Measurements from ENCODE around the gene L3MBTL1. TPM values are rescaled to one million over a fixed set of nuclear protein-coding genes. Genes with fewer than 3 reads are reported as not detected.

The L3MBTL1 gene
- total RNA-seq, 1 donor from 2014 or later: 5.0 TPM

GRCh38 chr20:43590392-43591303, 83.2 kb downstream of the L3MBTL1 start, which contains the start of gene IFT52:
TSS of gene IFT52 (plus strand) at chr20:43590937. CDS start at chr20:43594699, 3,762 bp downstream.
- DNase-seq (ENCODE audit: low read depth): peak; percentile 86
- no peak for FAIRE-seq

More at GRCh38 chr20:43590392-43591303, 83.2 kb downstream of the L3MBTL1 start, which contains the start of gene IFT52:
- TF ChIP-seq CTCF (IDR thresholded peaks at IDR 0.05; ENCODE audit: insufficient read depth, low read length, severe bottlenecking): no peak
- no peaks in the 10 kb centered on the region for H3K36me3 ChIP-seq (ENCODE audit: control insufficient read depth, insufficient read depth, low read length)
- no peaks in the 10 kb centered on the region for H3K27me3 ChIP-seq (ENCODE audit: control insufficient read depth, insufficient read depth, low read length)
- peak within 1 kb of the TSS; percentile 78 for H3K4me3 ChIP-seq (ENCODE audit: low read depth, low read length)

Other genes starting within 250 kb of the L3MBTL1 start
- gene SRSF6, start 49.8 kb upstream of the L3MBTL1 start, total RNA-seq: 34.5 and 37.1 TPM in 2 replicates
- 0.38 and 0.53 TPM in 2 replicates for gene SGK2, start 51.3 kb downstream of the L3MBTL1 start, total RNA-seq
- 22.6 and 23.8 TPM in 2 replicates for gene IFT52, start 83.2 kb downstream of the L3MBTL1 start, total RNA-seq
- under 0.01 and 1.0 TPM in 2 replicates for gene MYBL2, start 159.4 kb downstream of the L3MBTL1 start, total RNA-seq
- gene GTSF1L, start 219.3 kb downstream of the L3MBTL1 start, total RNA-seq: not detected in 2 replicates

Data from bronchial epithelial cell (primary cell).